Measurements from ENCODE around the gene RESF1.

Gene RESF1

GRCh38 chr12:31959701-31960391 is 631 bp downstream of the RESF1 start:
- peak; percentile 54 for DNase-seq

DNA sequence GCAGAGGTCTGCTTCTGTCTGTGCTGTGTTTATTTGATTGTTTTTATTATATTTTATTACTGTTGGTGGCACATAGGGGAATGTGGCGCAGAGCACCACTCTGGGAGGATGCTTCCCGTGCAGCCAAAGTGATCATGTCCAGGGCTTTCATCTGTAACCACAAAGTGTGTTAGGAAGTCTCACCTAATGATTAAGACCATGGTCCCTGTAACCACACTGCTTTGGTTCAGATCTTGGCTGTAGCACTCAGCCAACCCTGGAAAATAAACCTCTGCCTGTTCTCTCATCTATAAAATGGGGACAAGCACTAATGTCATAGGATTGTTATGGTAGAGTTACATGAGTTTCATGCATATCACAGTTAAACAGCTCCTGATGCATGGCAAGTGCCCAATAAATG is 1.9 kb downstream of the RESF1 start:
- DNase-seq: no peak

DNA sequence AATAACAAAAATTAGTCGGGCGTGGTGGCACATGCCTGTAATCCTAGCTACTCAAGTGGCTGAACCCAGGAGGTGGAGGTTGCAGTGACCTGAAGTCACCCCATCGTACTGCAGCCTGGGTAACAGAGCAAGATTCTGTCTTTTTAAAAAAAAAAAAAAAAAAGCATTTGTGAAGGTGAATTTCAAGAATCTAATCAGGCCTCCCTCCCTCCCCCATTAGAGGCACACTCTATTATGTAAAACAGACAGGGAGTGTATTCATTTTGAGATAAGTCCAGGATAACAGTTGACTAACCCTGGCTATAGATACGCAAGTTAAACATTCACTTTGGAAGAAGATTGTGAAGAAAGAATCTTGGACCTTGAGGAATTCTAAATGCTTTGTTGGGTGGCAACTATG is 2.9 kb downstream of the RESF1 start:
- no peak for DNase-seq

GRCh38 chr12:31964280-31964679 is 5.1 kb downstream of the RESF1 start:
- DNase-seq: no peak

DNA sequence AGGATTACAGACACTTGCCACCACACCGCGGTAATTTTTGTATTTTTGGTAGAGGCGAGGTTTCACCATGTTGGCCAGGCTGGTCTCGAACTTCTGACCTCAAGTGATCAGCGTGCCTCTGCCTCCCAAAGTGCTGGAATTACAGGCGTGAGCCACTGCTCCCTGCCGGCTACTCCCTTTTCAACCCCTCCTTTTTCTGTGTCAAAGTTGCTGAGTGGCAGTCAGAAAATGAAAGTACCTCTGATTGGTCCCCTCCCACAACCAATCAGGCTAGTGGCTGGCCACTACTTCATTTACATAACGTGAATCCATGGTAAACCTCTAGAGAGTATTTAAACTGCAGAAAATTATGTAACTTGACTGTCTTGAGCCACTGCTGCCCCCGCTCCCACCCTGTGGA is 5.9 kb downstream of the RESF1 start:
- peak; percentile 54 for DNase-seq

DNA sequence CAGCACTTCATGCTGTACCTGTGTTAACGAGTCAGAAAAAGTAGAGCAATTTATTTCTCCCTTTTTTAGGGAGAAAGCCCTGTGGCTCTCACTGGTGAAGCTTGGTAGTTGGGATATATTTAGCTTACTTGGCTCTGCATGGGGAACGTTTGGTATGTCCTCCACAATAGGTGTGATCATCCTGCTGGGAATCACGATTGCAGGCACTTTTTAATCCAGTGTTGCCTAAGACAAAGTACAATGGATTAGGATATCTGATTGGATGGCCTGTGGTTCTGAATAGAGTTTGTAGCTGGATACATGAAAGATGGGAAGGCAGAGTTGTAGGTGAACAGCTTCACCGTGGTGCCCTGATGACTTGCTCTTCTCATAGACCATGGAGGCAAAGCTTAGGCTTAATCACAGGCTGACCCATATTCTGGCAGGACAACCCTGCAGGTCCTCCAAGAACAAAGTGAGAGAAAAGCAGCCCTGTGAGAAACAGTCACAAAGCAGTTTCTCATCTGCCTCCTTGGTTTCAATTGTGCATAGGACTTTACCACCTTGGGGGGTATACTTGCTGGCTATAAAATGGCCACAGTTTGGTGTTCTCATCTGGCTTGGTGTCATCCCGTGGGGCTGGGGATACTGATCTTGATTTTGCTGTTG is 7.5 kb downstream of the RESF1 start:
- no peak for DNase-seq

DNA sequence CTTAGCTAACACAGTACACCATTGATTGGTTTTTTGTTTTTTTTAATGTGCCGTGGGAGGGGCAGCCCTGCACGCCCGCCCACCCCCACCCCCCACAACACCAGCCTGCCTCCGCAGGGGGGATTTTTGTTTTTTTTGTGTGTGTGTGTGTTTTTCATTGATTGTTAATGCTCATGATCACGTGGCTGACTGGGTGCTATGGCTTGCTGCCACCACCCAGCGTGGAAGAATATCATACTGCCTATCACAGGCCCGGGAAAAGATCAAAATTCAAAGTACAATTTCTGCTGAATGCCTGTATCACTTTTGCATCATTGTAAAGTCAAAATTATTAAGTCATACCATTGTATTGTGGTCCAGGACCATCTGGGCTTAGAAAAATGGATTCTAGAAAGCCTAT is 8.3 kb downstream of the RESF1 start:
- no peak for DNase-seq

DNA sequence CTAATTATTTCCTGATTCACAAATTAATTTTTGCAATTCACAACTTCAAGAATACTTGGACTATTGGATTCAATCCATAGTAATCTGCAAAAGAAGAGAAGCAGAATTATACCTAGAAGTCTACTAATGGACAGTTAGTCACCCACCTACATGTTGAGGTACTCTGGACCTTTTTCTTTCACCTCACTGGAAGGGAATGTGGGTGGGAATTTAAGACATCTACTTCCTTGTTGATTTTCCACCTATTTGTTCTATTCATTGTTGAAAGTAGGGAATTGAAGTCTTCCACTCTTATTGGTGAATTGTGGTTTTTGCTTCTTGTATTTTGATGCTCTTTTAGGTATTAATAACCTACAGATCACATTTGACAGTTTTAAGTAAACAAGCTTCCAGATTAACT is 11.0 kb downstream of the RESF1 start:
- no peak for DNase-seq

DNA sequence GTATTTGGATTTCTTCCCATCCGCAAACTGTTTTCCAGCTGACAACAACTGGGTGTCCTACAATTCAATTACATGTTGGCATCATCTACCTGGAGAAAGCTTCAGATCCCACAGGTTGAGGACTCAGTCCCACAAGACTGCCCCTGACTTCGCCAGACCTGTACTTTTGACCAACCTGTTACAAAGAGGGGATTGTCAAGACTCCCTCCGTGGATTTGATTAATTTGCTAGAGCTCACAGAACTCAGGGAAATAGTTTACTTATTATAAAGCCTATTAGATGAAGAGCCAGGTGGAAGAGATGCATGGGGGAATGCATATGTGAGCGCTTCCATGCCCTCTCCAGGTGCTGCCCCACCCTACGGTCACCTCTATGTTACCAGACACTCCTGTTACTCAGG is 14.6 kb downstream of the RESF1 start:
- DNase-seq: no peak

- DNase-seq: no peak
Observed at GRCh38 chr12:31974673-31975072, 15.5 kb downstream of the RESF1 start.

DNA sequence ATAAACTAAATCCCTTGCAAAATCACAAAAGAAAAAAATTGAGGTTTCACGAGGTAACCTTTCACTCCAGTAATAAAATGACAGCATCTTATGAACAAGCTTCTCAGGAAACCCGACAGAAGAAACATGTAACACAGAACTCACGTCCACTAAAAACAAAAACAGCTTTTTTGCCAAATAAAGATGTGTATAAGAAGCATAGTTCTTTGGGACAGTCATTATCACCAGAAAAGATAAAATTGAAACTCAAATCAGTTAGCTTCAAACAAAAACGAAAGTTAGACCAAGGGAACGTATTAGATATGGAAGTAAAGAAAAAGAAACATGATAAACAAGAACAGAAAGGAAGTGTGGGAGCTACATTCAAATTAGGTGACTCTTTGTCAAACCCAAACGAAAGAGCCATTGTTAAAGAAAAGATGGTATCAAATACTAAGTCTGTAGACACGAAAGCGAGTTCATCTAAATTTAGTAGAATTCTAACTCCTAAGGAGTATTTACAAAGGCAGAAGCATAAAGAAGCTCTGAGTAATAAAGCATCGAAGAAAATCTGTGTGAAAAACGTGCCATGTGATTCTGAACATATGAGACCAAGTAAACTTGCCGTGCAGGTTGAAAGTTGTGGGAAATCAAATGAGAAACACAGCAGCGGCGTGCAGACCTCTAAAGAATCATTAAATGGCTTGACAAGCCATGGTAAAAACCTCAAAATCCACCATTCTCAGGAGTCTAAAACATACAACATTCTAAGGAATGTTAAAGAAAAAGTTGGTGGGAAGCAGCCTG is 25.8 kb downstream of the RESF1 start:
- no peak for DNase-seq

GRCh38 chr12:31985832-31986231 is 26.6 kb downstream of the RESF1 start:
- DNase-seq: no peak

DNA sequence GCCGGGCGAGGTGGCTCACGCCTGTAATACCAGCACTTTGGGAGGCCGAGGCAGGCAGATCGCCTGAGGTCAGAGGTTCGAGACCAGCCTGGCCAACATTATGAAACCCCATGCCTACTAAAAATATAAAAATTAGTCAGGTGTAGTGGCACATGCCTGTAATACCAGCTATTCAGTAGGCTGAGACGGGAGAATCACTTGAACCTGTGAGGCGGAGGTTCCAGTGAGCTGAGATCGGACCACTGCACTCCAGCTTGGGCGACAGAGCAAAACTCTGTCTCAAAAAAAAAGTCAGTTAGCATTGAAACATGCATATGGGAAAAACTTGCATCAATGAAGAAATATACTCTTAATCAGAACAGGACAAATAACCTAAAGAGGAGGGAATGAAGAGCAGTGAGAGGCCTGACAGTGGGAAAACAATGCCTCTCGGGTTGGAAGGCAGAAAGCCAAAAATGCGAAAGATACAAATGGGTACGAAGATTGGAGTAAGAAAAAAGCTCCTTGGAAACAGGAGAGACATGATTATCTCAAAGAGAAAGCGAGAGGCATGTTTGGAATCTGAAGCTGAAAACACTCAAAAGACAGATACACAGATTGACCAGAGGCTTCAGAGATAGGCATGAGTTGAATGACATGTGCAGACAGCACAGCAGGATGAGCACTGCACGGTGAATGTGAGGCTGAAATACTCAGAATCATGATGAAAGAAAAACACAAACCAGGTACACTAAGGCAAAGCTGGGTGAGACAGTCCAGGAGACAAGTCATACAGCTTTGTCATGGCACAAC is 30.6 kb downstream of the RESF1 start:
- no peak for DNase-seq

- DNase-seq: no peak
Observed at GRCh38 chr12:31991146-31991545, 31.9 kb downstream of the RESF1 start.

DNA sequence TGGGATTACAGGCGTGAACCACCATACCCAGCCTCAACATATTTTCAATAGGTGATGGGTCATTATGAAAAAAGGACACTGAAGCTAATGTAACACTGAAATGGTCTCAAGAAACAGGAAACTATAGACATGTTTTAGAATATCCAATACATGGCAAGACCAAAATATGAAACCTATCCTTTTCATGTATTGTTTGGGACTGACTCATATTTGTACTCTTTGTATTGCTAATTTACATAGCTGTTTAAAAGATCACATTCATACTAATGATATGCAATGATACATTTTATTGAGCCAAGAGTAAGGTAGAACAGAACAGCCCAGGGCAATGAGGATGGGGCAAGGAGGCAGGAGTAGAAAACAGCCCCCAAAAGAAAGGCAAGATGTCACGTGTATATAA is 32.6 kb downstream of the RESF1 start:
- no peak for DNase-seq

GRCh38 chr12:31999692-32000091 is 40.5 kb downstream of the RESF1 start:
- DNase-seq: no peak

GRCh38 chr12:32000373-32001005 is 41.3 kb downstream of the RESF1 start:
- no peak for DNase-seq

- DNase-seq: no peak
Observed at GRCh38 chr12:32002848-32003493, 43.8 kb downstream of the RESF1 start.

- no peak for DNase-seq
Observed at GRCh38 chr12:32003654-32004053, 44.4 kb downstream of the RESF1 start.

GRCh38 chr12:32005496-32006125 is 46.4 kb downstream of the RESF1 start:
- DNase-seq: no peak
